ENCODE results near the gene PRR7.

Gene PRR7

GRCh38 chr5:177505075-177505474, 58.5 kb downstream of the PRR7 start:
- Histone ChIP-seq H3K4me3 (ENCODE audit: low read length) (no peak overlapping the region), H3K4me1 (ENCODE audit: insufficient read depth, low read length) (peaks cover 37% of the 10 kb centered on the region), H3K27me3 (ENCODE audit: insufficient read depth, low read length) (no peaks in the 10 kb centered on the region), H3K9me3 (ENCODE audit: low read length) (no peaks in the 10 kb centered on the region), H3K36me3 (ENCODE audit: insufficient read depth, low read length) (peaks cover 2% of the 10 kb centered on the region), H2AFZ (ENCODE audit: low read depth, low read length) (no peak overlapping the region)

All from neuron (in vitro differentiated cells).